K562 (cell line): ENCODE data around the gene RBM12. TPM values are rescaled to one million over a fixed set of nuclear protein-coding genes. Genes with fewer than 3 reads are reported as not detected.

Experiments used
- ASH1L ChIP-seq: fragments of 450-650 bp; IDR thresholded peaks from 2 replicates; pipeline ENCODE4 v1.6.1; 2018; ENCODE audit warnings: borderline replicate concordance, mild to moderate bottlenecking, low read depth; ENCODE audit not compliant: partially characterized antibody
- HDAC1 ChIP-seq, 2 experiments: fragments of 450-650 bp; IDR thresholded peaks; 2 replicates each; pipeline ENCODE4 v1.6.1; 2016 to 2017; ENCODE audit warnings: inconsistent platforms in 1 of 2, mild to moderate bottlenecking in 1 of 2, moderate library complexity in 1 of 2
- KLF1 ChIP-seq: fragments of 450-650 bp; IDR thresholded peaks from 2 replicates; pipeline ENCODE4 v1.6.1; 2016; ENCODE audit warnings: missing genetic modification characterization, missing compliant biosample characterization
- MAFF ChIP-seq: IDR thresholded peaks from 2 replicates; pipeline ENCODE4 v1.6.1; 2012; ENCODE audit warnings: low read length, improper control_type of control experiment
- MAZ ChIP-seq, 2 experiments: fragments of 450-650 bp in 1 of 2; sonication (generic) in 1 of 2; formaldehyde crosslinking; IDR thresholded peaks in 1 of 2; conservative IDR thresholded peaks in 1 of 2; 2 replicates each; pipeline versions ENCODE4 v1.4.0 to v1.5.0; 2020; ENCODE audit warnings: mild to moderate bottlenecking in 1 of 2, missing genetic modification reagents in 1 of 2
- MED1 ChIP-seq: sonication (generic); formaldehyde crosslinking; IDR thresholded peaks from 2 replicates; pipeline ENCODE4 v1.8.1; 2023; ENCODE audit warnings: missing genetic modification reagents, borderline replicate concordance
- MGA ChIP-seq: fragments of 450-650 bp; IDR thresholded peaks from 2 replicates; pipeline ENCODE4 v1.6.1; 2016; ENCODE audit warnings: mild to moderate bottlenecking, moderate library complexity
- NFATC3 ChIP-seq: fragments of 450-650 bp; IDR thresholded peaks from 2 replicates; pipeline ENCODE4 v1.6.1; 2017; ENCODE audit warnings: mild to moderate bottlenecking
- PHF21A ChIP-seq: fragments of 450-650 bp; IDR thresholded peaks from 2 replicates; pipeline ENCODE4 v1.6.1; 2017; ENCODE audit warnings: low read depth, borderline replicate concordance
- PYGO2 ChIP-seq: fragments of 450-650 bp; IDR thresholded peaks from 2 replicates; pipeline ENCODE4 v1.6.1; 2016; ENCODE audit warnings: mild to moderate bottlenecking, missing genetic modification characterization, moderate library complexity, missing compliant biosample characterization
- RBM39 ChIP-seq: fragments of 200-400 bp; formaldehyde crosslinking; optimal IDR thresholded peaks from 2 replicates; pipeline ENCODE3; 2018; ENCODE audit warnings: low read depth, low read length
- SMARCA5 ChIP-seq: fragments of 450-650 bp; IDR thresholded peaks from 2 replicates; pipeline ENCODE4 v1.6.1; 2016
- STAG1 ChIP-seq: sonication (generic); formaldehyde crosslinking; IDR thresholded peaks from 2 replicates; pipeline ENCODE4 v1.5.0; 2020; ENCODE audit warnings: missing genetic modification reagents, borderline replicate concordance
- ZNF445 ChIP-seq: fragments of 250-450 bp; sonication (Bioruptor Pico); IDR thresholded peaks from 2 replicates; pipeline ENCODE4 v1.4.0; 2020; ENCODE audit warnings: low read depth, mild to moderate bottlenecking, moderate library complexity
- polyA plus RNA-seq, 8 experiments: library from polyadenylated mRNA; depleted of rRNA in 4 of 8; stranded (reverse) in 5 of 8; unstranded in 3 of 8; fragments of >200 nt; fragmentation: Nextera tagmentation in 2 of 8; fragmentation: Illumina TruSeq in 1 of 8; extraction: Ambion mirVana in 2 of 8; extraction: Trizol in 1 of 8; gene quantifications; 2 replicates each; pipeline versions ENCODE4 v1.2.1 to v1.2.3, GENCODE V29; 2011 to 2014; ENCODE audit warnings: inconsistent platforms in 1 of 8, missing spikeins in 1 of 8
- total RNA-seq, 7 experiments: library from RNA; depleted of rRNA in 6 of 7; stranded (reverse); fragments of >200 nt in 6 of 7; fragmentation: Illumina TruSeq in 2 of 7; extraction: Trizol in 2 of 7; gene quantifications; 2 replicates each; pipeline versions ENCODE4 v1.2.1 to v1.2.3, GENCODE V29; 2011 to 2021; ENCODE audit warnings: low replicate concordance in 1 of 7

The RBM12 gene
- total and polyA plus RNA-seq, 9 of the 15 experiments (the other 6 are each of a cell fraction or from before 2014, with no cell fraction given) = 5.0 to 162 (median 73.3) TPM

- TF ChIP-seq HDAC1 (IDR thresholded peaks at IDR 0.05) (peak in 1 of 2 experiments; percentile 61; a peak in 2 of 4 replicates), MAFF (no peak), KLF1 (tag) (no peak), MGA (peak; percentile 99), PYGO2 (no peak), MAZ (CRISPR knock-in tag; conservative IDR thresholded peaks at IDR 0.05 in 1 of 2, IDR thresholded peaks at IDR 0.05 in 1 of 2) (peak in 1 of 2 experiments; percentile 75; a peak in 2 of 4 replicates), ZNF445 (CRISPR knock-in tag) (no peak), NFATC3 (no peak), MED1 (CRISPR knock-in tag) (no peak; the same call in 1 of the 2 replicates), PHF21A (peak; percentile 53; the same call in 1 of the 2 replicates), ASH1L (no peak), RBM39 (no peak), SMARCA5 (no peak), STAG1 (peak; percentile 60)
Observed at GRCh38 chr20:35600993-35601973, 63.4 kb downstream of the RBM12 start (continued).
